Neuronal stem cell (in vitro differentiated cells): ENCODE results near the gene DIP2C.

Experiments used
- DNase-seq: peaks from one replicate; pipeline ENCODE4 v3.0.0-alpha.2; 2013; ENCODE audit warnings: low spot score
- H2AFZ ChIP-seq: one replicate; pipeline ENCODE4 v1.6.1; 2013; ENCODE audit warnings: mild to moderate bottlenecking, low read length, inconsistent platforms
- H2AK5ac ChIP-seq: 2 replicates; pipeline ENCODE4 v1.6.1; 2013; ENCODE audit warnings: low read depth, mild to moderate bottlenecking, inconsistent platforms, low read length, moderate library complexity, mixed read lengths
- H2BK120ac ChIP-seq: 2 replicates; pipeline ENCODE4 v1.6.1; 2013; ENCODE audit warnings: low read depth, mild to moderate bottlenecking, inconsistent platforms, low read length, moderate library complexity, mixed read lengths
- H2BK12ac ChIP-seq: one replicate; pipeline ENCODE4 v1.6.1; 2013; ENCODE audit warnings: low read length, inconsistent platforms
- H2BK15ac ChIP-seq: 2 replicates; pipeline ENCODE4 v1.6.1; 2013; ENCODE audit warnings: mild to moderate bottlenecking, low read length, inconsistent platforms, mixed read lengths
- H2BK5ac ChIP-seq: one replicate; pipeline ENCODE4 v1.6.1; 2013; ENCODE audit warnings: inconsistent platforms, mild to moderate bottlenecking, low read length, moderate library complexity
- H3K14ac ChIP-seq: one replicate; pipeline ENCODE4 v1.6.1; 2013; ENCODE audit warnings: low read length, inconsistent platforms
- H3K18ac ChIP-seq: 2 replicates; pipeline ENCODE4 v1.6.1; 2013; ENCODE audit warnings: low read length, inconsistent platforms
- H3K23ac ChIP-seq: 2 replicates; pipeline ENCODE4 v1.6.1; 2013; ENCODE audit warnings: low read depth, mild to moderate bottlenecking, mixed read lengths, low read length, inconsistent platforms; ENCODE audit not compliant: poor library complexity
- H3K27ac ChIP-seq: replicated peaks from 3 replicates; pipeline ENCODE4 v1.5.1; 2013; ENCODE audit warnings: low read length, inconsistent platforms
- H3K27me3 ChIP-seq, 3 experiments: 2 replicates each; pipeline ENCODE4 v1.6.1; 2013; ENCODE audit warnings: low read length in 3 of 3, mild to moderate bottlenecking in 2 of 3, inconsistent platforms in 1 of 3, low read depth in 1 of 3, mixed read lengths in 1 of 3, moderate library complexity in 1 of 3; ENCODE audit not compliant: control insufficient read depth in 3 of 3, insufficient read depth in 3 of 3
- H3K36me3 ChIP-seq, 2 donors: replicated peaks in 1 of 2; 2 replicates each; pipeline ENCODE4 v1.6.1; 2013; ENCODE audit warnings: low read length in 2 of 2; ENCODE audit not compliant: control insufficient read depth in 2 of 2, insufficient read depth in 2 of 2
- H3K4ac ChIP-seq: 2 replicates; pipeline ENCODE4 v1.6.1; 2013; ENCODE audit warnings: inconsistent platforms, mild to moderate bottlenecking, low read length, moderate library complexity
- H3K4me1 ChIP-seq, 2 donors: 1 replicate in 1 of 2; 2 replicates in 1 of 2; pipeline ENCODE4 v1.6.1; 2013; ENCODE audit warnings: low read length in 2 of 2, low read depth in 1 of 2; ENCODE audit not compliant: control insufficient read depth in 2 of 2, insufficient read depth in 1 of 2
- H3K4me2 ChIP-seq: one replicate; pipeline ENCODE4 v1.6.1; 2013; ENCODE audit warnings: mild to moderate bottlenecking, low read length, inconsistent platforms; ENCODE audit not compliant: insufficient read depth, poor library complexity, severe bottlenecking
- H3K4me3 ChIP-seq, 2 donors: 2 replicates each; pipeline ENCODE4 v1.5.1; 2013; ENCODE audit warnings: low read length in 2 of 2, mild to moderate bottlenecking in 2 of 2, inconsistent platforms in 1 of 2, moderate library complexity in 1 of 2
- H3K79me1 ChIP-seq: one replicate; pipeline ENCODE4 v1.6.1; 2013; ENCODE audit warnings: low read depth, mild to moderate bottlenecking, inconsistent platforms, low read length, moderate library complexity
- H3K9ac ChIP-seq: one replicate; pipeline ENCODE4 v1.6.1; 2013; ENCODE audit warnings: mild to moderate bottlenecking, low read depth, low read length, inconsistent platforms; ENCODE audit not compliant: poor library complexity
- H3K9me3 ChIP-seq, 2 donors: replicated peaks in 1 of 2; 2 replicates each; pipeline versions ENCODE3 to v1.6.1; 2013; ENCODE audit warnings: low read length in 2 of 2, mild to moderate bottlenecking in 2 of 2, inconsistent platforms in 1 of 2, low read depth in 1 of 2, mixed read lengths in 1 of 2, moderate library complexity in 1 of 2; ENCODE audit not compliant: control insufficient read depth in 2 of 2, insufficient read depth in 1 of 2
- H4K8ac ChIP-seq: one replicate; pipeline ENCODE4 v1.6.1; 2013; ENCODE audit warnings: low read depth, mild to moderate bottlenecking, inconsistent platforms, low read length, moderate library complexity
- H4K91ac ChIP-seq: one replicate; pipeline ENCODE4 v1.6.1; 2013; ENCODE audit warnings: low read length, low read depth, mild to moderate bottlenecking, inconsistent platforms; ENCODE audit not compliant: poor library complexity
- WGBS, 2 donors: extraction: QIAGEN DNeasy Blood & Tissue Kit; methylation state at CpG; one replicate each; pipeline ENCODE4 v1.1.7; 2013; ENCODE audit warnings: missing lambda C conversion rate in 2 of 2, mixed read lengths in 1 of 2; ENCODE audit not compliant: insufficient read length in 2 of 2, insufficient replicate concordance in 1 of 2; ENCODE audit errors: extremely low coverage in 2 of 2; 5-methylcytosine and 5-hydroxymethylcytosine counted together

Gene DIP2C

GRCh38 chr10:543862-544822, 145.3 kb downstream of the DIP2C start:
- H2BK15ac ChIP-seq, result no peak overlapping the region
- H3K27ac ChIP-seq, result no peak overlapping the region
- no peak overlapping the region for H3K4me2 ChIP-seq
- no peak overlapping the region for H3K4ac ChIP-seq
- H3K9ac ChIP-seq, result no peak overlapping the region
- no peak overlapping the region for H2BK120ac ChIP-seq
- H3K23ac ChIP-seq, result no peak overlapping the region
- no peaks in the 10 kb centered on the region for H3K27me3 ChIP-seq
- H3K9me3 ChIP-seq, result peaks cover 0 to 3% of the 10 kb centered on the region in 2 donors
- no peak overlapping the region for H4K91ac ChIP-seq
- H3K79me1 ChIP-seq, result peaks cover 12% of the 10 kb centered on the region
- no peak overlapping the region for H3K4me3 ChIP-seq
- no peak overlapping the region for H3K14ac ChIP-seq
- H2AFZ ChIP-seq, result no peak overlapping the region
- H3K18ac ChIP-seq, result no peak overlapping the region
- H3K4me1 ChIP-seq, result peaks cover 18 to 24% of the 10 kb centered on the region in 2 donors
- H2BK5ac ChIP-seq, result no peak overlapping the region
- H2BK12ac ChIP-seq, result no peak overlapping the region
- WGBS, 2 donors, result no CpG with 5 or more reads among the region's 21 CpGs
- no peak overlapping the region for H4K8ac ChIP-seq
- H2AK5ac ChIP-seq, result no peak overlapping the region
- no peaks in the 10 kb centered on the region for H3K36me3 ChIP-seq
- no peak for DNase-seq

- Histone ChIP-seq H2BK12ac (no peak overlapping the region), H2AK5ac (no peak overlapping the region), H3K9ac (no peak overlapping the region), H3K79me1 (peaks cover 17% of the 10 kb centered on the region), H4K8ac (no peak overlapping the region), H2BK5ac (no peak overlapping the region), H2BK15ac (no peak overlapping the region), H3K4me2 (no peak overlapping the region), H2BK120ac (no peak overlapping the region), H3K4me1 (peaks cover 16 to 22% of the 10 kb centered on the region in 2 donors), H3K4me3 (no peak overlapping the region), H3K18ac (no peak overlapping the region), H3K36me3 (no peaks in the 10 kb centered on the region), H3K14ac (no peak overlapping the region), H3K23ac (no peak overlapping the region), H3K4ac (no peak overlapping the region), H3K27me3 (no peaks in the 10 kb centered on the region), H4K91ac (no peak overlapping the region), H3K9me3 (peaks cover 0 to 3% of the 10 kb centered on the region in 2 donors), H2AFZ (no peak overlapping the region), H3K27ac (no peak overlapping the region)
- no CpG with 5 or more reads among the region's 13 CpGs for WGBS, 2 donors
- DNase-seq, result no peak
Observed at GRCh38 chr10:543131-543530, 146.3 kb downstream of the DIP2C start.

DNA sequence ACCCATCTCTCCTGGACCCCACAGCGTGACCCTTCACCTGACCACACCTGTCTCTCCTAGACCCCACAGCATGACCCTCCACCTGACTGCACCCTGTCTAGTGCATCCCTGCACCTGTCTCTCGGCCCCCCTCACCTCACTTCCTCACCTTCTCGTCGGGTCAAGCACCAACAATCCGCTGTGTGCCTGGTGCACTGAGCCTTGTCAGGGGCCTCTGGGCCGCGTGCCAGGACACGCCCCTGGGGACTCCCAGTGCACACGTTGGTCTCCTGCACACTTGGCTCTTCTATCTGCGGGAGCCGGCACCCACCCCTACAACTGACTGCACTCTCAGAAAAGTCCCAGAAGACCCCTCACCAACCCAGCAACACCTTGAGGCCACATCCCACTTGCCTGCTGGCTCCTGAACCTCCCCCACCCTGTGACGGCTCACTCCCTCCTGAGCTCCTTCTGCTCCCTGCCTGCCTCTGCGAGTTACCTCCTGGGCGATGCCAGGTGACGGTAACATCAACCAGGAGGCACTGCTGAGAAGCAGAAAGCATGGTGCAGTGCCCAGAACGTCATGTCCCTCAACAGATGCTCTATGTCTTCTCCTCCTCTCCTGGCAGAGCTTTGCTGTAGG, 147.6 kb downstream of the DIP2C start:
- H3K4me2 ChIP-seq, result no peak overlapping the region
- no CpG with 5 or more reads among the region's 16 CpGs for WGBS, 2 donors
- H3K4me3 ChIP-seq, result no peak overlapping the region
- H3K23ac ChIP-seq, result peak overlapping the region; percentile 86
- peak overlapping the region; percentile 56 for H2AK5ac ChIP-seq
- no peak overlapping the region for H2BK12ac ChIP-seq
- no peak overlapping the region for H2AFZ ChIP-seq
- H2BK120ac ChIP-seq, result no peak overlapping the region
- no peak overlapping the region for H3K9ac ChIP-seq
- H3K9me3 ChIP-seq, result peaks cover 0 to 3% of the 10 kb centered on the region in 2 donors
- DNase-seq, result no peak
- H4K91ac ChIP-seq, result no peak overlapping the region
- H3K18ac ChIP-seq, result peak overlapping the region; percentile 77
- no peaks in the 10 kb centered on the region for H3K36me3 ChIP-seq
- peak overlapping the region; percentile 49 for H2BK5ac ChIP-seq
- peaks cover 15% of the 10 kb centered on the region for H3K79me1 ChIP-seq
- no peak overlapping the region for H3K4ac ChIP-seq
- no peak overlapping the region for H2BK15ac ChIP-seq
- peaks cover 4 to 11% of the 10 kb centered on the region in 2 donors for H3K4me1 ChIP-seq
- no peak overlapping the region for H4K8ac ChIP-seq
- peak overlapping the region; percentile 58 for H3K14ac ChIP-seq
- no peak overlapping the region for H3K27ac ChIP-seq
- H3K27me3 ChIP-seq, result no peaks in the 10 kb centered on the region

DNA sequence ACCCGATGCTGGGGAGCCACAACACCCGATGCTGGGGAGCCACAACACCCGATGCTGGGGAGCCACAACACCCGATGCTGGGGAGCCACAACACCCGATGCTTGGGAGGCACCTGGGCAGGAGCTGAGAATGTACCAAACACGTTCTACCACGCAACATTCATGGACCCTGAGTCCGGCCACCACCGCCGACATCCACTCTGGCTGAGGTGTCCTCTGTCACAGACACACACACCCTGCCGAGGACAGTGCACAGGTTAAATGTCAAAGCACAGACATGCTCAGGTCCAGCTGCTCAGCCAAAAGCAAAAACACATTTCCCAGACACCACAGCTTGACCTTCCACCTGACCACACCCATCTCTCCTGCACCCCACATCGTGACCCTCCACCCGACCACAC, 148.4 kb downstream of the DIP2C start:
- Histone ChIP-seq H2BK15ac (no peak overlapping the region), H3K18ac (no peak overlapping the region)

More for the DNA sequence above, 148.4 kb downstream of the DIP2C start:
- no peak overlapping the region for H3K4ac ChIP-seq
- H3K79me1 ChIP-seq, result peaks cover 16% of the 10 kb centered on the region
- no peak overlapping the region for H2BK5ac ChIP-seq
- H3K27ac ChIP-seq, result no peak overlapping the region
- no peak overlapping the region for H3K4me3 ChIP-seq
- WGBS, 2 donors, result no CpG with 5 or more reads among the region's 13 CpGs
- no peak overlapping the region for H3K9ac ChIP-seq
- no peak overlapping the region for H2AK5ac ChIP-seq
- peaks cover 4 to 10% of the 10 kb centered on the region in 2 donors for H3K4me1 ChIP-seq
- peaks cover 0 to 3% of the 10 kb centered on the region in 2 donors for H3K9me3 ChIP-seq
- DNase-seq, result no peak
- H3K36me3 ChIP-seq, result no peaks in the 10 kb centered on the region
- no peaks in the 10 kb centered on the region for H3K27me3 ChIP-seq
- no peak overlapping the region for H4K8ac ChIP-seq
- no peak overlapping the region for H2BK12ac ChIP-seq
- H2BK120ac ChIP-seq, result no peak overlapping the region
- no peak overlapping the region for H3K4me2 ChIP-seq
- no peak overlapping the region for H2AFZ ChIP-seq
- peak overlapping the region; percentile 83 for H3K23ac ChIP-seq
- no peak overlapping the region for H3K14ac ChIP-seq
- H4K91ac ChIP-seq, result no peak overlapping the region
